DOHH2 (cell line): ENCODE measurements around the gene LARGE1.

Experiments used
- H3F3A ChIP-seq: fragments of 200-600 bp; sonication (generic), shearing (Covaris generic); 2 replicates; pipeline ENCODE4 v1.6.0; 2016; ENCODE audit warnings: antibody characterized with exemption, mild to moderate bottlenecking; ENCODE audit not compliant: control insufficient read depth, insufficient read depth
- H3K27ac ChIP-seq: fragments of 200-600 bp; sonication (generic); 2 replicates; pipeline ENCODE4 v1.5.1; 2014; ENCODE audit warnings: low read depth, mild to moderate bottlenecking, low read length, moderate library complexity
- H3K27me3 ChIP-seq: fragments of 200-600 bp; sonication (generic); 2 replicates; pipeline ENCODE4 v1.6.1; 2014; ENCODE audit warnings: mild to moderate bottlenecking, low read length, mixed read lengths; ENCODE audit not compliant: control insufficient read depth
- H3K36me3 ChIP-seq: fragments of 200-600 bp; sonication (generic); 2 replicates; pipeline ENCODE4 v1.6.1; 2014; ENCODE audit warnings: mild to moderate bottlenecking, low read length, moderate library complexity, mixed read lengths; ENCODE audit not compliant: control insufficient read depth
- H3K4me1 ChIP-seq: fragments of 200-600 bp; sonication (generic); 2 replicates; pipeline ENCODE4 v1.6.1; 2014; ENCODE audit warnings: mild to moderate bottlenecking, low read length, mixed read lengths; ENCODE audit not compliant: control insufficient read depth
- H3K4me2 ChIP-seq: fragments of 200-600 bp; sonication (generic); 2 replicates; pipeline ENCODE4 v1.6.0; 2014; ENCODE audit warnings: mild to moderate bottlenecking, low read length, moderate library complexity
- H3K4me3 ChIP-seq: fragments of 200-600 bp; sonication (generic); 2 replicates; pipeline ENCODE4 v1.5.1; 2014; ENCODE audit warnings: mild to moderate bottlenecking, low read length, mixed read lengths
- H3K79me2 ChIP-seq: fragments of 200-600 bp; sonication (generic); 2 replicates; pipeline ENCODE4 v1.6.1; 2014; ENCODE audit warnings: mild to moderate bottlenecking, low read length, mixed read lengths; ENCODE audit not compliant: control insufficient read depth
- H3K9me2 ChIP-seq: fragments of 200-600 bp; sonication (generic); replicated peaks from 2 replicates; pipeline ENCODE4 v1.6.1; 2014; ENCODE audit warnings: mild to moderate bottlenecking, low read length, mixed read lengths; ENCODE audit not compliant: control insufficient read depth
- H3K9me3 ChIP-seq: fragments of 200-600 bp; sonication (generic); 2 replicates; pipeline ENCODE4 v1.6.1; 2014; ENCODE audit warnings: antibody characterized with exemption, low read length, mixed read lengths; ENCODE audit not compliant: control insufficient read depth, insufficient read depth
- H4K20me1 ChIP-seq: fragments of 200-600 bp; sonication (generic); 2 replicates; pipeline ENCODE4 v1.6.0; 2014; ENCODE audit warnings: low read depth, mild to moderate bottlenecking, antibody characterized with exemption, low read length, moderate library complexity; ENCODE audit not compliant: control insufficient read depth, insufficient read depth
- CTCF ChIP-seq: fragments of 200-600 bp; sonication (generic); IDR thresholded peaks from one replicate; pipeline ENCODE4 v1.5.1; 2014; ENCODE audit warnings: antibody characterized with exemption, mild to moderate bottlenecking, low read depth, low read length; ENCODE audit not compliant: poor library complexity, severe bottlenecking
- EZH2phosphoT487 ChIP-seq: fragments of 200-600 bp; sonication (generic); IDR thresholded peaks from 2 replicates; pipeline ENCODE4 v1.6.1; 2017; ENCODE audit warnings: borderline replicate concordance, mild to moderate bottlenecking, antibody characterized with exemption, low read length, moderate library complexity, mixed read lengths

Gene LARGE1

GRCh38 chr22:33605221-33605620, 315.1 kb downstream of the LARGE1 start:
- Histone ChIP-seq H3K36me3 (no peaks in the 10 kb centered on the region), H3K9me3 (no peaks in the 10 kb centered on the region), H3K9me2 (no peaks in the 10 kb centered on the region), H3K27me3 (no peaks in the 10 kb centered on the region), H4K20me1 (no peaks in the 10 kb centered on the region), H3K79me2 (no peaks in the 10 kb centered on the region), H3K4me2 (no peak overlapping the region), H3F3A (no peaks in the 10 kb centered on the region), H3K27ac (no peak overlapping the region), H3K4me1 (no peaks in the 10 kb centered on the region), H3K4me3 (no peak overlapping the region)
- TF ChIP-seq CTCF, result no peak
- no peak for TF ChIP-seq EZH2phosphoT487

- no peaks in the 10 kb centered on the region for H3K79me2 ChIP-seq
- no peaks in the 10 kb centered on the region for H3K9me3 ChIP-seq
- no peaks in the 10 kb centered on the region for H3K27me3 ChIP-seq
- no peaks in the 10 kb centered on the region for H3K9me2 ChIP-seq
- H3K36me3 ChIP-seq, result no peaks in the 10 kb centered on the region
- no peak overlapping the region for H3K4me2 ChIP-seq
- no peaks in the 10 kb centered on the region for H3F3A ChIP-seq
- H4K20me1 ChIP-seq, result no peaks in the 10 kb centered on the region
- H3K27ac ChIP-seq, result no peak overlapping the region
- H3K4me1 ChIP-seq, result no peaks in the 10 kb centered on the region
- TF ChIP-seq CTCF (no peak), EZH2phosphoT487 (no peak)
- H3K4me3 ChIP-seq, result no peak overlapping the region
These were observed 319.2 kb downstream of the LARGE1 start for GRCh38 chr22:33601062-33601461.

- Histone ChIP-seq H3F3A (no peaks in the 10 kb centered on the region), H3K9me2 (no peaks in the 10 kb centered on the region), H4K20me1 (no peaks in the 10 kb centered on the region), H3K27ac (no peak overlapping the region), H3K4me2 (no peak overlapping the region), H3K4me1 (no peaks in the 10 kb centered on the region), H3K4me3 (no peak overlapping the region), H3K79me2 (no peaks in the 10 kb centered on the region), H3K27me3 (no peaks in the 10 kb centered on the region), H3K36me3 (no peaks in the 10 kb centered on the region), H3K9me3 (no peaks in the 10 kb centered on the region)
- TF ChIP-seq EZH2phosphoT487, result no peak
- no peak for TF ChIP-seq CTCF
These were observed 319.7 kb downstream of the LARGE1 start for GRCh38 chr22:33600595-33600994.

GRCh38 chr22:33600113-33600512, 320.2 kb downstream of the LARGE1 start:
- Histone ChIP-seq H3K36me3 (no peaks in the 10 kb centered on the region), H3K9me2 (no peaks in the 10 kb centered on the region), H3F3A (no peaks in the 10 kb centered on the region), H3K79me2 (no peaks in the 10 kb centered on the region), H3K4me1 (no peaks in the 10 kb centered on the region), H3K4me2 (no peak overlapping the region), H3K9me3 (no peaks in the 10 kb centered on the region), H3K27ac (no peak overlapping the region), H3K4me3 (no peak overlapping the region), H3K27me3 (no peaks in the 10 kb centered on the region), H4K20me1 (no peaks in the 10 kb centered on the region)
- TF ChIP-seq EZH2phosphoT487 (no peak), CTCF (no peak)
